ENCODE measurements around the gene RNASE3. TPM values are rescaled to one million over a fixed set of nuclear protein-coding genes. Genes with fewer than 3 reads are reported as not detected.
"Not testable (repeated sequence)": the region's sequence is repeated elsewhere in the genome, so short reads cannot be mapped to it uniquely, and the experiment has no call there.

RNASE3 gene
- total RNA-seq, result not detected

DNA sequence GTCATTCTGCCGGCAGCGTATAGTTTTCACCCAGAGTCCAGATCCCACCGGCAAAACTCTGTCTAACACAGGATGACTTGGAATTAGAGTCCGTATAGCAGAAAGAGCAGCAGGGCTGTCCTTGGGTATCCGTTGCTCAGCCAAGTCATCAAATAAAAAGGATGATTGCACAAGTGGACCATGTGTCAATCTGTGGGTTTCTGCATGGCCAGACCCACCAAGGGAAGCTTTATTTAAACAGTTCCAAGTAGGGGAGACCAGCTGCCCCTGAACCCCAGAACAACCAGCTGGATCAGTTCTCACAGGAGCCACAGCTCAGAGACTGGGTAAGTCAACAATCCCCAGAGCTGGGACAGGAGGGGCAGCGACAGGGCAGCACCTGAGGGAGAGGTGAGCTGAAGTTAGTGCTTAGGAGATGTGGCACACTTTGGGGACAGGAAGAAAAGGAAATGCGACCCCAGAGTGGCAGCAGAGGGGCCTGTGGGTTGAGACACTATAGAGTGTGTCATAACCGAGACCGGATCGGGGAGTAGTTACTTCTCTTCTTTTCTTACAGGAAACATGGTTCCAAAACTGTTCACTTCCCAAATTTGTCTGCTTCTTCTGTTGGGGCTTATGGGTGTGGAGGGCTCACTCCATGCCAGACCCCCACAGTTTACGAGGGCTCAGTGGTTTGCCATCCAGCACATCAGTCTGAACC is at the start of gene RNASE3:
RNASE3 (plus strand) TSS at position 260 of the 700 bp plus-strand sequence; CDS start at position 562, 302 bp downstream.
- H3K4me3 Mint-ChIP-seq; H3K9me3 Mint-ChIP-seq; DNase-seq; H3K4me1 Mint-ChIP-seq; H3K36me3 Mint-ChIP-seq; H3K27me3 Mint-ChIP-seq; ATAC-seq (ENCODE audit: low read depth); H3K27ac Mint-ChIP-seq; POLR2A ChIA-PET: not testable (repeated sequence)

DNA sequence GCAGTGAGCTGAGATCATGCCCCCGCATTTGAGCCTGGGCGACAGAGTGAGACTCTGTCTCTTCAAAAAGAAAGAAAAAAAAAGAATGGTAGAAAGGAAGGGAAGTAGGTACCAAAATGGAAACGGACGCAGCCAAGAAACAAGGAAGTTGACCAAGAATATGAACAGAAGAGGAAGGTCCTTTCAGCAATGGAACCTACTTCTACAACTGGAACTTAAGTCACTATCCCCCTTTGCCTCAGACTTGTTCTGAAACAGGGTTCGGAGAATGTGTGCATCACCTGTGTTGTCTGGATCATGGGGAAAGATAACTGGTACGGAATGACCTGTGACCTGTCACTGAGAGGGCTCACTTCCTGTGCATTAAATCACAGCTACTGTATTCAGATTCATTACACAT is 44.6 kb upstream of the RNASE3 start:
- peaks cover 10% of the 10 kb centered on the region for H3K27me3 Mint-ChIP-seq
- H3K9me3 Mint-ChIP-seq, result no peaks in the 10 kb centered on the region
- H3K36me3 Mint-ChIP-seq, result no peaks in the 10 kb centered on the region
- ATAC-seq (ENCODE audit: low read depth) (no peak), DNase-seq (no peak)
- H3K4me1 Mint-ChIP-seq, result no peaks in the 10 kb centered on the region
- POLR2A ChIA-PET, result no interaction called here
- no peak overlapping the region for H3K27ac Mint-ChIP-seq
- no peak overlapping the region for H3K4me3 Mint-ChIP-seq

DNA sequence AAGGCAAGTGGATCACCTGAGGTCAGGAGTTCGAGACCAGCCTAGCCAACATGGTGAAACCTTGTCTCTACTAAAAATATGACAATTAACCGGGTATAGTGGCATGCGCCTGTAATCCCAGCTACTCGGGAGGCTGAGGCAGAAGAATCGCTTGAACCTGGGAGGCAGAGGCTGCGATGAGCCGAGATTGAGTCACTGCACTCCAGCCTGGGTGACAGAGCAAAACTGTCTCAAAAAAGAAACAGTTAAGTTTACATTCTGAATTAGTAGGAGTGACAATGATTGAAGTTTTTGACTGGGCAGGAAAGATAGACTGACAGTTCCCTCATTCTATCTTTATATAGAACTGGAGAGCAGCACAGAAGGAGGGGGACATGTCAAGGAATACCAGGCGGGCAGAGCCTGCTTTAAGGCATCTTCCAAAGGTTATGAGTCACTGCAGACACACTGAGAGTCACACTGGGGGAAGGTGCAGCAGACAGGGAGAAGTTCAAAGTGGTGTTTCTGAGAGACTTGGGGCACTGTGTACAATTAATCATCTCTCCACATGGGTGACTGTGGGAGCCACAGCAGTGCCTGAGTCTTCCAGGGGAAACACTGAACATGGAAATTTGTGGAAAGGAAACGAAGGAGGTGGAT is 42.8 kb upstream of the RNASE3 start:
- DNase-seq (no peak), ATAC-seq (ENCODE audit: low read depth) (no peak)
- Mint-ChIP-seq H3K36me3 (no peaks in the 10 kb centered on the region), H3K4me1 (no peaks in the 10 kb centered on the region), H3K9me3 (no peaks in the 10 kb centered on the region), H3K4me3 (no peak overlapping the region), H3K27ac (no peak overlapping the region), H3K27me3 (peaks cover 12% of the 10 kb centered on the region)
- POLR2A ChIA-PET, result interaction anchor here (0.6 kb wide), 1 partner anchor 33 kb away, joined by 3 read pairs; no protein-coding TSS in a partner anchor

DNA sequence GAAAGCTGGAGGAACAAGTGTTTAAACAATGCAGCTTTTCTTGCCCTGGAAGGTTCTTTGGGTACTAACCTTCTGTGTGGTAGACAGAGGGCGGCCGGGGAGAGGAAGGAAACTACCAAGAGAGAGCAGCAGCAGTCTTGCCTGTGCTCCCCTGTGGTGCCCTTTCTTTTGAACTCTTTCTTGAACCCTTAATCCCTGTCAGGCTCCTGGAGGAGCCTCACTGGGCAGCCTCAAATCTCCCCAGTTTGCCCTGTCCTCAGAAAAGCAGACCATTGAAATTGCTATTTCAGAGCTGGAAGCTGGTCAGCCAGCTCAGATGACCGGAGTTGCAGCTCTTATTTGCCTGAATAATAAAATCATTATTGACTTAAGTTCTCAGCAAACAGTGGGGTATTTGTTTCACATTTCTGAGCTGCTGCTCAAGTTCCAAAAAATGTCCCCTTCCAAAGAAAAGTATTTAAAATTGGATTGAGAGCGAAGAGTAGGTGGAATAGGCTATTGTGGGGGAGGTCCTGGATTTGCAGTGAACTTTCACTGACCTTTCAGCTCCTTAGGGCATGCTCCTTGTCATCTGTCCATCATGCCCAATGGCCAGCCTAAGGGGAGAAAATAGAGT is 42.1 kb upstream of the RNASE3 start:
- H3K9me3 Mint-ChIP-seq, result no peaks in the 10 kb centered on the region
- POLR2A ChIA-PET, result no interaction called here

DNA sequence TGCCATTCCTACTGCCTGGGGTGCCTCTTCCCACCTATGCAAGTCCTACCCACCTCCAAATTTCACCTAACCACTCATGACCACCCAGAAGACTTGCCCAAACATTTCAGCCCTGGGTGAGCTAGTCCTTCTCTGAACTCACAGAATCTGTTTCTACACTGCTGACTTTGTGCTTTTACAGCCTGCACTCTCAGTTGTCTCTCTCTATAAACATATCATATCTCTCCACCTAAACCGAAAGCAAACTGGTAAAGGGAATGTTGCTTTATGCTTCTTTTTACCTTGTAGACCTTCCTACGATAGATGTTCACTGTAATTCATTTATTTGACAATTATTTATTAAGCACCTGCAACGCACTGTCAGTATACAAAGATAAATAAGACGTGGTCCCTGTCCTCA is 38.1 kb upstream of the RNASE3 start:
- Mint-ChIP-seq H3K36me3 (no peaks in the 10 kb centered on the region), H3K4me1 (peaks cover 5% of the 10 kb centered on the region), H3K4me3 (no peak overlapping the region), H3K27me3 (peaks cover 22% of the 10 kb centered on the region), H3K9me3 (no peaks in the 10 kb centered on the region), H3K27ac (no peak overlapping the region)
- no peak for ATAC-seq (ENCODE audit: low read depth)
- no peak for DNase-seq
- POLR2A ChIA-PET, result no interaction called here

More for the DNA sequence above, 42.1 kb upstream of the RNASE3 start:
- no peaks in the 10 kb centered on the region for H3K36me3 Mint-ChIP-seq
- peaks cover 12% of the 10 kb centered on the region for H3K27me3 Mint-ChIP-seq
- no peaks in the 10 kb centered on the region for H3K4me1 Mint-ChIP-seq
- DNase-seq (no peak), ATAC-seq (ENCODE audit: low read depth) (no peak)
- no peak overlapping the region for H3K4me3 Mint-ChIP-seq
- no peak overlapping the region for H3K27ac Mint-ChIP-seq

DNA sequence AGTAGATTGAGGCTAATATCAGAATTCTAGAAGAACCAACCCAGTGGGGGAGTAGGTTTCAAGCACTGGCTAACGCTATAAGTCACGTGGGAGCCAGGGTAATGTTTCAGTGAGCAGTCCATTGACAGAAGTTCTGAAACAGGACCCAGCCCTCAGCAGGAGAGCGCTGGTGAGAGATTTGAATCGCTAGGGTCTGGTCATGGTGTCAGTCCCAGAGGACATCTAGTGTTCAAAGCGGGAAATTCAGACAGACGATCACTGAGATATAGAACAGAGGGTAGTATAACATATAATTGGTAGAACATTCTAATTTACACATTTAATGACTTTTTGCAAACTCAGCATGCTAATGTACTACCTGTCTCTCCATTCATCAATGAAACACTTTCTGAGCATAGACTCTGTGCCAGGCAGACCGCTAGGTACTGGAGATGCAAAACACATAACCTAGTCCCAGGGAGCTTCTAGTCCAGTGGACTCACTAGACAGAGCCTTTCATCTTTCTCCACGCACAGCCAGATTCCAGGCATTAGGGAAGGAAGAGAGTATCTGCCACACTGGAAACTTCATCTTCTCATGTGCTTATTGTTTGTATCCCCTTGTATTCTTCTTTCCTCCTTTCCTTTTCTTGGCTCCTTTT is 35.4 kb upstream of the RNASE3 start:
- POLR2A ChIA-PET, result interaction anchor here (0.7 kb wide), 1 partner anchor 78 kb away, joined by 3 read pairs; no protein-coding TSS in a partner anchor
- H3K27me3 Mint-ChIP-seq, result peaks cover 20% of the 10 kb centered on the region

DNA sequence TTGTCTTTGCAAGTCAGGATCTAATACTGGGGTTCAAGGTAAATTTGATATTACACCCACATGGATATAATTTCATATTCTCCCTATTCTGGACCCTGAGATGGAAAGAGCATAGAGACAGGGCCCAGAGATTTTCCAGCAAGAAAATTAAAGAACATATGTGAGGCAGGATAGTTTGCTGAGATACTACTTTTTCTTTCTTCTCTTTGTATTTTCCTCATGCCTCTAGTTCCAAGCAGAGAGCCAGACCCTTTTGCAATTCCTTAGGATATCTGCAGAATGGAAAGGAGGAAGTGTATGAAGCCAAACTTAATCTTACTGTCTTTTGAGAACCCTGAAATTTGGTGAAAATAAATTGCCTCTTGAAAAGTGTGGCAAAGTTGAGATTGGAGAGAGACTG is 34.0 kb upstream of the RNASE3 start:
- ATAC-seq (ENCODE audit: low read depth) (no peak), DNase-seq (no peak)
- Mint-ChIP-seq H3K36me3 (no peaks in the 10 kb centered on the region), H3K4me3 (no peak overlapping the region), H3K27ac (no peak overlapping the region), H3K9me3 (no peaks in the 10 kb centered on the region), H3K27me3 (peaks cover 21% of the 10 kb centered on the region), H3K4me1 (peaks cover 5% of the 10 kb centered on the region)
- POLR2A ChIA-PET, result interaction anchor here (1.5 kb wide), 1 partner anchor 114 kb away, joined by 6 read pairs; no protein-coding TSS in a partner anchor

More for the DNA sequence above, 35.4 kb upstream of the RNASE3 start:
- H3K4me1 Mint-ChIP-seq, result peaks cover 5% of the 10 kb centered on the region
- no peaks in the 10 kb centered on the region for H3K36me3 Mint-ChIP-seq
- H3K27ac Mint-ChIP-seq, result no peak overlapping the region
- H3K4me3 Mint-ChIP-seq, result no peak overlapping the region
- H3K9me3 Mint-ChIP-seq, result no peaks in the 10 kb centered on the region
- peak; percentile 88 for ATAC-seq (ENCODE audit: low read depth)
- DNase-seq, result no peak

DNA sequence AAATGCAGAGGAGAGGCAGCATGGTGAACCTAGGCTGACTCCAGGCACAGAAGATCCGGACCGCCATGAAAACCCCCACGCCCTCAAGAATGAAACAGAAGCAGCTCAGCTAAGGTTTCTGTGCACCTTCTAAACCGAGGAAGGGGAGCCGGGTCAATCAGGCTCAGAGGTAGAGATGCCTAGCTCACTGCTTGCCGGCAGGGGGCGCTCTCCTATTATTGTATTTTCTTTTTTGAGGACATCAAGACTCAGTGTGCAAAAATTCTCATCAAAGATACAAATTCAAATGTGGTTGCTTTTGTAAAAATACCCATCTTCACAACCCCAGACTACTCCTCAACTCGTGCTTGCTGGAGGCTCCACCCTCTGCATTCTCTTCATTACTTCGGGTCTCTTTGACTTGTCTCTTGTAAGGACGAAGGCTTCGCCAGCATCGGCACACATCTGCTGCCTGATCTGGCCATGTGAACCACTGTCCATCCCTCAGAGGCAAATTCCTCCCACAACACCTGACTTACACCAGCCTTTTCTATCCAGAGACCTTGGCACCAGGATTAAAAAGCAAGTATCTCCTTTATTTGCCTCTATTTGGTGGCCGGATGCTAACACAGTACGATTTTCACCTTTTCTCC is 33.4 kb upstream of the RNASE3 start:
- no peaks in the 10 kb centered on the region for H3K36me3 Mint-ChIP-seq
- ATAC-seq (ENCODE audit: low read depth) (peak; percentile 76), DNase-seq (peak; percentile 74)
- POLR2A ChIA-PET, result interaction anchor here (0.6 to 1.5 kb wide), 3 partner anchors 16 to 268 kb away, joined by 3 to 6 read pairs (median 3); no protein-coding TSS in a partner anchor
- H3K27me3 Mint-ChIP-seq, result peaks cover 20% of the 10 kb centered on the region
- peaks cover 5% of the 10 kb centered on the region for H3K4me1 Mint-ChIP-seq
- no peak overlapping the region for H3K4me3 Mint-ChIP-seq
- H3K27ac Mint-ChIP-seq, result no peak overlapping the region
- H3K9me3 Mint-ChIP-seq, result no peaks in the 10 kb centered on the region

DNA sequence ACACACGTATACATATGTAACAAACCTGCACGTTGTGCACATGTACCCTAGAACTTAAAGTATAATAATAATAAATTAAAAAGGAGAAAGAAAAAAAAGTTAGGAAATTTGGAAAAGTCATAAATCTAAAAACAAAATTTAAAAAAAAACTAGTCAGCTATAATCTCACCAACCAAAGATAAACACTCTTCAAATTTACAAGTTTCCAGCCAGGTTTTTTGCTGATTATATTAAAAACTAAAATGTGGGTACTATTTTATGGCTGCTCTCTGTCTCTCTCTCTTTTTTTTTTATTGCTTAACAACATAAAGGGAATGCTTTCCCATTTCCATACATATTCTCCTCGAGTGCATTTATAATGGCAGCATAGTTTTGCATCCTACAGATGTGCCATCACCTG is 25.0 kb upstream of the RNASE3 start:
- ATAC-seq (ENCODE audit: low read depth) (no peak), DNase-seq (no peak)
- Mint-ChIP-seq H3K9me3 (no peaks in the 10 kb centered on the region), H3K27me3 (peaks cover 21% of the 10 kb centered on the region), H3K4me1 (no peaks in the 10 kb centered on the region), H3K36me3 (no peaks in the 10 kb centered on the region), H3K4me3 (no peak overlapping the region), H3K27ac (no peak overlapping the region)
- POLR2A ChIA-PET, result no interaction called here

DNA sequence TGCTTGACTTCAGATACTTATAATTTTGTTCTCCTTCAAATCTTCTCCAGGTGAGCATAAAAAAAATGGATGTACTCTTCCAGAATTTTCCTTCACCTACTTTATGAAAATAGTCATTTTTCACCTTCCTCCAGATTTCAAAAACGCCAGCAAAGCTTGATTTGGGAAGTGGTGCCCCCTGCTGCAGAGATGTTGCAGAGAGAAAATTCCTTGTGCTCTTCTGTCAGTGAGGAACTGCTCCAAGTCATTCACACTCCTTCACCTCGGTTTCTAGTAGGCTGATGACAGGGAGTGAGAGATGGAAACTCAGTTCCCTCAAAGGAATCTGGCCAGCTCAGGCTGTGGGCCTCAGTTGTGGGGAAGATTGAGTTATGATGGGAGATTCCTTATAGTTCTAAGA is 24.2 kb upstream of the RNASE3 start:
- H3K4me1 Mint-ChIP-seq, result no peaks in the 10 kb centered on the region
- DNase-seq (no peak), ATAC-seq (ENCODE audit: low read depth) (no peak)
- POLR2A ChIA-PET, result no interaction called here
- H3K36me3 Mint-ChIP-seq, result no peaks in the 10 kb centered on the region
- no peak overlapping the region for H3K4me3 Mint-ChIP-seq
- H3K27me3 Mint-ChIP-seq, result peaks cover 19% of the 10 kb centered on the region
- H3K27ac Mint-ChIP-seq, result no peak overlapping the region
- no peaks in the 10 kb centered on the region for H3K9me3 Mint-ChIP-seq

DNA sequence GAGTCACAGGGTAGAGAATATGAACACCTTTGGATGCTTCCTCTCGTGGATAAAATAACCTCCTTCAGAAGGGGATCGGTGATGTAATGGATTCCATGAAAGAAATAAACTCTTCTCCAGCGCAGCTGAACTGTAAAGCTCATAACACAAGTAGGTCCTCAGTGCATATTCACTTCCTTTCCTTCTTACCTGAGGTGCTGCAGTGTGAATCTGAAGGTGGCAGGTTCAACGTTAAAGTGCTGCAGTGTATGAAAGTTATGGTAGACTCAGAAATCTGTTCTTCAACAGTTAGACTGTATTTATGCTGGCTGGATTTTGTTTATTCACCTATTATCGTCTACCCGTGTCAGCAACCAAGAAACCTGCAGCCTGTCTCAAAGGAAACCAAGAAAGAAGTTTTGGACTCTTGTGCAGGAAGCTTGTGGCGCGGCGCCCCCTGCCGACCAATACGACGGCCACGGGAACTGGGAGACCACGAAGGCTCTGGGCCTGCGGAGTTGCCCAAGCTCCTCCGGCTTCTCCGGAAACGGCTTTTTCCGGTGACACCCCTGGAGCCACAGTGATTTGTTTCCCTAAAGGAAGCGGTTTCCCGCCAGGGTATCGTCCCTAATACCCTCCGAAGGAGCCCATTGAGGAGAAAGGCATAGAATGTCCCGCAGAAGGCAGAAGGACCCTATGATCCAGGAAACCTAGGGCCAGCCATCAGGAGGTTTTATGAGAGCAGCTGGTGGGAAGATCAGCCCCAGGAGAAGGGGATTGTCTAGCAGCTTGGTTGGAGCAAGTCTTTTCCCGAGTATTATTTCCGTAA is 17.6 kb upstream of the RNASE3 start:
- DNase-seq, result peak; percentile 85
- Mint-ChIP-seq H3K36me3 (no peaks in the 10 kb centered on the region), H3K4me3 (peak overlapping the region; percentile 59), H3K4me1 (peaks cover 12% of the 10 kb centered on the region), H3K27me3 (peaks cover 19% of the 10 kb centered on the region), H3K9me3 (peaks cover 2% of the 10 kb centered on the region), H3K27ac (no peak overlapping the region)
- POLR2A ChIA-PET, result interaction anchor here (0.8 kb wide), 1 partner anchor 16 kb away, joined by 3 read pairs; no protein-coding TSS in a partner anchor
- ATAC-seq (ENCODE audit: low read depth), result peak; percentile 94

DNA sequence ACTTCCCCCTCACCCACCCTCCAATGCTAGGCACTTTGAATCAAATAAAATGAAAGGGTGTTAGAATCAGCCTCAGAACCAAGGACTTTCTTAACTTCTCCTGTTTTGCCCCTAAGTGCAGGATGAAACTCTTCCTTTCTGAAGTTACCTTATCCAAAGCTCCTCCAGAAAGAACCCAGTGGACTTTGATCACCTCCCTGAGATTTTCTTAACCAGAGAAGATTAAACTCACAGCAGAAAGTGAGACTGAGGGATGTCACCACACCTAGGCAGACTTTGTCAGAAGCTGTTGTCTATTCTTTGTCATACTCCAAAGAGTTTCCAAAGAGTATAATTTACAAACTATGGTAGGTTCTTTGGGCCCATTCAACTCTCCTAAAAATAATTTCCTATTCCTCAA is 14.2 kb upstream of the RNASE3 start:
- POLR2A ChIA-PET, result no interaction called here
- no peak for DNase-seq
- ATAC-seq (ENCODE audit: low read depth), result no peak
- Mint-ChIP-seq H3K4me1 (peaks cover 23% of the 10 kb centered on the region), H3K4me3 (no peak overlapping the region), H3K9me3 (peaks cover 2% of the 10 kb centered on the region), H3K36me3 (no peaks in the 10 kb centered on the region), H3K27ac (no peak overlapping the region), H3K27me3 (peaks cover 14% of the 10 kb centered on the region)

Measured in activated naive CD8-positive, alpha-beta T cell treated with anti-CD3 and anti-CD28 coated beads, Interleukin-2, amount 10 ng/mL, durations not matched to agents 7 days and 5 days (primary cell).